Ammon's horn (tissue), 1 donor: ENCODE data around the gene CFAP53.

Source experiments
- DNase-seq: peaks from one replicate; pipeline ENCODE4 v3.0.0-alpha.2; 2016; ENCODE audit warnings: low spot score

CFAP53 gene

DNA sequence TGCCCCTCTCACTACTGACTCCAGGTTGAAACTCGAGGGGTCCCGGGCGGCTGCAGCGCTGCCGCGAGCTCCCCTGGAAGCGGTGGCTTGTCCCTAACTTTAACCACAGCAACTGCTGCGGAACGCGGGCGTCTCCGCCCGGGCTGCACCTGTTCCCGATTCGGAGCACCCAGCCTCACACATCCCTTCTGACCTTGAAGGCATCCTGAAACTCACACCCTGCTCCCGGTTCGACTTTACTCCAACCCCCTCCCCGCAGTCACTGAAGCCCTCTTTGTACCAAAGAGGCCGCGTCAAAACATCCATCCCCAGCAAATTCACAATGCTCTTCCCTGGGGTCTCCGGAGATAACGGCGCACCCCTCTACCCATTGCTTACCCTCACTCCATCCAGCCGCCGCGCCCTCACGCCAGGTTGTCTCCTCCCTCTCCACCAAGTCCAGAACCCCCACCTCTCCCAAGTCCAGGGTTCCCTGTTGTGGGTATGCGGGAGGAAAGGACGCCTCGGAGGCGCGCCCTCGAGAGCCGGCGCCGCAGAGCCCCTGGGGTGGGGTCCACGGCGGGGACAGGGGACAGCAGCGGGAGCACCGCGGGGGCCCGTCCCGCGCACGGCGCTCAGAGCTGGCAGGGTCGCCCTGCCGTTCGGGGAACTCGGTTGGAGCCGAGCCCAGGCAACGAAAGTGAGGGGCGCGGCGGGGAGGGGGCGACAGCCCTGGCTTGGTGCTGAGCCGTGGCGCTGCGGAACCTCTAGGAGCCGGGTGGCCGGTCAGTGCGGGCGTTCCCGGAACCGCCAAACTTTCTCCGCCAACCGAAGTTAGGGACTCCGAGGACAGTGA, 72.3 kb downstream of the CFAP53 start:
- DNase-seq: no peak

- DNase-seq: no peak
Observed at GRCh38 chr18:50192995-50193795, 73.1 kb downstream of the CFAP53 start.

- no peak for DNase-seq
Observed at GRCh38 chr18:50190926-50191325, 75.4 kb downstream of the CFAP53 start.

- no peak for DNase-seq
Observed at GRCh38 chr18:50190236-50190635, 76.1 kb downstream of the CFAP53 start.

GRCh38 chr18:50189160-50189559, 77.1 kb downstream of the CFAP53 start:
- DNase-seq: no peak

GRCh38 chr18:50188652-50189051, 77.6 kb downstream of the CFAP53 start:
- DNase-seq: no peak

GRCh38 chr18:50187659-50188058, 78.6 kb downstream of the CFAP53 start:
- no peak for DNase-seq

- DNase-seq: no peak
Observed at GRCh38 chr18:50186385-50186784, 79.9 kb downstream of the CFAP53 start.

DNA sequence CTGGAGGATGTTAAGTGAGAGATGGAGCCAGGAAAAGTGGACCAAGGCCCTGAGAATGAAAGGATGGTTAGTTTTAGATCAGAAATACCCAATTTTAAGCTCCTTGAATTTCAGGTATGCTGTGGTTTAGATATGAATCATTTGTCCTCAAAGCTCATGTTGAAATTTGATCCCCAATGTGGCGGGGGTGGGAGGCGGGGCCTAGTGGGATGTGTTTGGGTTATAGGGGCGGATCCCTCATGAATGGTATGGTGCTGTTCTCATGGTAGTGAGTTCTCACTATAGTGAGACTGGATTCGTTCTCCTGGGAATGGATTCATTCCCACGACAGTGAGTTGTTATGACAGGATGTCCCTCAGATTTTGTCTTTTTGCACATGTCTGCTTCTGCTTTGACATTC, 82.7 kb downstream of the CFAP53 start:
- DNase-seq: no peak

GRCh38 chr18:50182511-50182910, 83.8 kb downstream of the CFAP53 start:
- DNase-seq: no peak

GRCh38 chr18:50181590-50181989, 84.7 kb downstream of the CFAP53 start:
- no peak for DNase-seq

GRCh38 chr18:50179465-50179864, 86.8 kb downstream of the CFAP53 start:
- DNase-seq: no peak

DNA sequence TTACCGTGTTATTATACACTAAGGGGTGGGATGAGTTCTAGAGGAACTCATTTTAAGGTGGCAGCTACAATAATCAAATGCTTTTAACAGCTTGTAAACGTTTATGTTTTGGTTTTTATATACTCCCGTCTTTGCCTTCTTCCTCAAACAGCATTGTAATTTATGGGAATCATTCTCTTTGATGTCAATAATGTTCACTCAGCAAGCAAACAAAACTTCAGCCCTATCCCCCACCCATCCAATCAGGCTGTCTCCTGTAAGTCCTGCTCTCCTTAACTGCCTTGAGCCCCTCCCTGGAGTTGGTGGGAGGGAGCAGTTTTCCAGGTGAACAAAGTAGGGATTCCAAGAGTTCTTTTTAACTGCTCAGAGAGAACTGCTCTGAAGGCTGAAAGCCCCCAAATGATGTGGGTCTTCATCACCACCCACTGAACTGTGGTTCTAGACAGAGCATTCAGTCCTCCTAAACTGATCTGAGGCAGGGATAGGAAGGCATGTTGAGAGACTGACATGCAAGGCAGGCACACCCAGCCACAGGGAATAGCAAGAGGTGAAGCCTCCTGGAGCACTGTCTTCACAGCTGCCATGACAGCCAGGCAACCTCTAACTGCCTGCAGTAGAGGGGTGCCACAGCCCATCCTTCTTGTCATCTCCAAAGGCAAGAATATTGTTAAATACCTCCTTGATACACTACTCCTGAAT, 88.9 kb downstream of the CFAP53 start:
- no peak for DNase-seq
